Spleen (tissue), 11 donors: ENCODE measurements around the gene PABPC1L. TPM values are rescaled to one million over a fixed set of nuclear protein-coding genes. Genes with fewer than 3 reads are reported as not detected.

Source experiments
- DNase-seq: peaks from one replicate; pipeline ENCODE4 v3.0.0-alpha.2; 2020
- H3K27ac ChIP-seq, 8 donors: fragments of 200-600 bp; sonication (generic) in 7 of 8; 1 replicate in 4 of 8; 2 replicates in 4 of 8; pipeline versions ENCODE4 v1.5.0 to v1.8.0; 2016 to 2021; ENCODE audit warnings: inconsistent platforms in 4 of 8, mild to moderate bottlenecking in 4 of 8, moderate library complexity in 1 of 8
- H3K27me3 ChIP-seq, 7 donors: fragments of 200-600 bp; sonication (generic) in 6 of 7; replicated peaks in 1 of 7; 1 replicate in 4 of 7; 2 replicates in 3 of 7; pipeline versions ENCODE4 v1.5.0 to v1.8.0; 2016 to 2021; ENCODE audit warnings: inconsistent platforms in 3 of 7, mild to moderate bottlenecking in 1 of 7
- H3K36me3 ChIP-seq, 6 donors: fragments of 200-600 bp; sonication (generic) in 5 of 6; 1 replicate in 4 of 6; 2 replicates in 2 of 6; pipeline versions ENCODE4 v1.5.0 to v1.8.0; 2016 to 2021; ENCODE audit warnings: inconsistent platforms in 2 of 6
- H3K4me1 ChIP-seq, 6 donors: fragments of 200-600 bp; sonication (generic) in 5 of 6; 1 replicate in 3 of 6; 2 replicates in 3 of 6; pipeline versions ENCODE4 v1.5.0 to v1.8.0; 2016 to 2021; ENCODE audit warnings: inconsistent platforms in 3 of 6
- H3K4me3 ChIP-seq, 8 donors: fragments of 200-600 bp; sonication (generic) in 7 of 8; 1 replicate in 4 of 8; 2 replicates in 4 of 8; pipeline versions ENCODE4 v1.5.0 to v1.8.0; 2016 to 2021; ENCODE audit warnings: inconsistent platforms in 4 of 8, mild to moderate bottlenecking in 4 of 8, moderate library complexity in 2 of 8
- H3K9me3 ChIP-seq, 8 donors: fragments of 200-600 bp; sonication (generic) in 7 of 8; 1 replicate in 4 of 8; 2 replicates in 4 of 8; pipeline versions ENCODE4 v1.5.0 to v1.8.0; 2016 to 2021; ENCODE audit warnings: inconsistent platforms in 4 of 8
- POLR2A ChIP-seq, 3 donors: fragments of 450-650 bp; IDR thresholded peaks; one replicate each; pipeline ENCODE4 v1.5.1; 2017; ENCODE audit warnings: antibody characterized with exemption in 3 of 3, mild to moderate bottlenecking in 1 of 3
- POLR2AphosphoS5 ChIP-seq, 3 donors: sonication (generic); formaldehyde crosslinking; IDR thresholded peaks; one replicate each; pipeline ENCODE4 v1.5.1; 2017; ENCODE audit warnings: antibody characterized with exemption in 3 of 3
- WGBS, 5 donors: extraction: QIAGEN DNeasy Blood & Tissue Kit in 3 of 5; methylation state at CpG; one replicate each; pipeline versions ENCODE4 v1.1.5 to v1.1.7; 2013 to 2018; 5-methylcytosine and 5-hydroxymethylcytosine counted together
- intact Hi-C: fragments of 100-400 bp; cut with DNase I; formaldehyde crosslinking; loops from one replicate; pipeline ENCODE4 v1.15.0; 2023; ENCODE audit warnings: low total_unique reads
- polyA plus RNA-seq, 3 donors: library from polyadenylated mRNA; stranded (reverse); fragments of 200-250 nt; gene quantifications; one replicate each; pipeline ENCODE4 v1.2.1, GENCODE V29; 2013
- total RNA-seq, 7 donors: library from RNA; depleted of rRNA in 3 of 7; stranded (reverse); fragments of >200 nt in 3 of 7; fragmentation: NEBNext Ultra II Directional in 4 of 7; extraction: Animal tissue kit (Norgen Biotek cat#: 25700) in 4 of 7; gene quantifications; one replicate each; pipeline versions ENCODE4 v1.1.0 to v1.2.1, GENCODE V29; 2016 to 2021
- TF ChIP-seq, protein P1 (sequence below), 11 experiments: fragments of 200-600 bp in 7 of 11; fragments of 450-650 bp in 4 of 11; sonication (generic) in 4 of 11; IDR thresholded peaks in 8 of 11; conservative IDR thresholded peaks in 3 of 11; 1 replicate in 7 of 11; 2 replicates in 4 of 11; pipeline versions ENCODE4 v1.4.0 to v1.8.0; 2016 to 2021; ENCODE audit warnings: antibody characterized with exemption in 11 of 11, inconsistent platforms in 4 of 11, mild to moderate bottlenecking in 1 of 11
- donor health status: healthy with polysubstance abuse.
- donor health status: DM: no; HTN: no; CAD: no; lungs with moderate emphysema.
- donor health status: DM: no; HTN: no; CAD: no.
- donor health status: Bipolar disorder and iron deficiency.
- donor health status: healthy.
- donor health status: DM: no; HTN: no; CAD: no.
- donor health status: DM: yes; HTN: yes; CAD: no.

Gene PABPC1L
- total and polyA plus RNA-seq, 10 donors = 27.0 to 61.4 (median 33.8) TPM

DNA sequence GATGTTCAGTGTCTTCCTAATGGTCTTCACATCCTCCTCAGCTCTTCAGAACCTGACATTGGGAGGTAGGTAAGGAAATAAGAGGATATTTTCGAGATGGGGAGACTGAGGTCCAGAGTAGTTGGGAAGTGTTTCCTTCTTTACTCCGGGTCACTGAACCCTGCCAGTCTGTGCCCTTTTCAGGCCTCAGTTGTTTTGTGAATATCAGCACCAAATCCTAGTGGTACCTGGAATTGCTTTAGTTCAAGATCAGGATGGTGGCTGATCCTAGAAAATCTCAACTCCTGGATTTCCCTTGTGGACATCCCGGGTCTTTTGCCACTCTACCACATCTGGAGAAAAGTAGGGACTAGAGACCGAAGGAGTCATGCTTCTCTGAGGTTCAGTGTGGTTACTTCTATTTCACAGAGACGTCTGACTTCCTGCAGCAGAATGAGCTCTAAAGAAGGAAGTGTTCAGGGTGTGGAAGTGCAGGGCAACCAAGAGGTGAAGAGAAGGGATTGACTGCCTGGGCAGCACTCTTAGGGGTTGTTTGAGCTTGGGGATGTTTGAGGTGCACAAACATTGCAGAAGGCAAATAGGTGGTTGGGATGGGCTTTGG, 57.4 kb downstream of the PABPC1L start:
- intact Hi-C loops = no loop called here
- Histone ChIP-seq H3K27me3 (no peaks in the 10 kb centered on the region), H3K4me1 (peaks cover 22 to 83% (median 54%) of the 10 kb centered on the region in 6 donors), H3K4me3 (peak overlapping the region; percentile 69 to 90 (median 84)), H3K36me3 (peaks cover 0 to 7% (median 2%) of the 10 kb centered on the region in 6 donors), H3K9me3 (no peaks in the 10 kb centered on the region), H3K27ac (peak overlapping the region; percentile 78 to 97 (median 92))
- no peak for DNase-seq
- 7 to 18% (median 10%) methylated on average over 5 of the region's 5 CpGs for WGBS, 5 donors
- TF ChIP-seq POLR2AphosphoS5 (IDR thresholded peaks at IDR 0.05) = peak in 1 of 3 donors; percentile 91
- TF ChIP-seq POLR2A (IDR thresholded peaks at IDR 0.05) = peak in 2 of 3 donors; percentile 52 to 63
- TF ChIP-seq, protein P1, sequence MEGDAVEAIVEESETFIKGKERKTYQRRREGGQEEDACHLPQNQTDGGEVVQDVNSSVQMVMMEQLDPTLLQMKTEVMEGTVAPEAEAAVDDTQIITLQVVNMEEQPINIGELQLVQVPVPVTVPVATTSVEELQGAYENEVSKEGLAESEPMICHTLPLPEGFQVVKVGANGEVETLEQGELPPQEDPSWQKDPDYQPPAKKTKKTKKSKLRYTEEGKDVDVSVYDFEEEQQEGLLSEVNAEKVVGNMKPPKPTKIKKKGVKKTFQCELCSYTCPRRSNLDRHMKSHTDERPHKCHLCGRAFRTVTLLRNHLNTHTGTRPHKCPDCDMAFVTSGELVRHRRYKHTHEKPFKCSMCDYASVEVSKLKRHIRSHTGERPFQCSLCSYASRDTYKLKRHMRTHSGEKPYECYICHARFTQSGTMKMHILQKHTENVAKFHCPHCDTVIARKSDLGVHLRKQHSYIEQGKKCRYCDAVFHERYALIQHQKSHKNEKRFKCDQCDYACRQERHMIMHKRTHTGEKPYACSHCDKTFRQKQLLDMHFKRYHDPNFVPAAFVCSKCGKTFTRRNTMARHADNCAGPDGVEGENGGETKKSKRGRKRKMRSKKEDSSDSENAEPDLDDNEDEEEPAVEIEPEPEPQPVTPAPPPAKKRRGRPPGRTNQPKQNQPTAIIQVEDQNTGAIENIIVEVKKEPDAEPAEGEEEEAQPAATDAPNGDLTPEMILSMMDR (IDR thresholded peaks at IDR 0.05 in 8 of 11, conservative IDR thresholded peaks at IDR 0.05 in 3 of 11) = peak in 3 of 11 experiments; percentile 27 to 43 (median 28)

DNA sequence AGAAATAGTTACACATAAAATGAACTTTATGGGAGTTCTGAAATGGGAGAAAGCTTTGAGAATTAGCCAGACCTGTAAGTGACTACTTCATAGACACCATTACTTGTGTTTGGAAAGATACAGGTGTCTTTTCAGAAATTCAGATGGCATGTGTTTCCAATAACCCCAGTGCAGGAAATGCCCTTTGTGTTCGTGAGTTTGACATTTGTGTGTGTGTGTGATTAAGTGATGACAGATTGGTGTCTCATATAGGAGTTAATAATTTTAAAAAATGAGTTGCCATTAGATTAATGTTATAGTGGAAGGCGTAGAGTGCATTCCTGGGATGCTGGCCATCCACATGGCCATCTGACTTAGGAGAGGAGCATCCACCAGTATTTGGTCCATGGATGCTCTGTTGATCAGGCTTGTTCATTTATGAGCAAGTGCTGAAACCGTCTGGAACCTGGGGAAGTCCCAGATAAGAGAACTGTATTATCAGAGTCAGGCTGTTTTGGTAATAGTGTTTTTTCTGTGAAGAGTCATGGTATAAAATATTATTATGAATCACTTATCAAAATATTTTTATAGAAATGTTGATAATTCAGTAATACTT, 59.5 kb downstream of the PABPC1L start:
- Histone ChIP-seq H3K9me3 (no peaks in the 10 kb centered on the region), H3K36me3 (peaks cover 3 to 28% (median 20%) of the 10 kb centered on the region in 6 donors), H3K27me3 (no peaks in the 10 kb centered on the region), H3K27ac (peak overlapping the region in 7 of 8 donors; percentile 79 to 97 (median 92)), H3K4me1 (peaks cover 24 to 87% (median 62%) of the 10 kb centered on the region in 6 donors), H3K4me3 (peak overlapping the region in 5 of 8 donors; percentile 71 to 90 (median 89))
- TF ChIP-seq, protein P1 (IDR thresholded peaks at IDR 0.05 in 8 of 11, conservative IDR thresholded peaks at IDR 0.05 in 3 of 11) = no peak
- TF ChIP-seq POLR2A (IDR thresholded peaks at IDR 0.05) = no peak
- TF ChIP-seq POLR2AphosphoS5 (IDR thresholded peaks at IDR 0.05) = no peak
- 28 to 40% (median 38%) methylated on average over 3 of the region's 3 CpGs for WGBS, 5 donors
- no peak for DNase-seq
- intact Hi-C loops = no loop called here

DNA sequence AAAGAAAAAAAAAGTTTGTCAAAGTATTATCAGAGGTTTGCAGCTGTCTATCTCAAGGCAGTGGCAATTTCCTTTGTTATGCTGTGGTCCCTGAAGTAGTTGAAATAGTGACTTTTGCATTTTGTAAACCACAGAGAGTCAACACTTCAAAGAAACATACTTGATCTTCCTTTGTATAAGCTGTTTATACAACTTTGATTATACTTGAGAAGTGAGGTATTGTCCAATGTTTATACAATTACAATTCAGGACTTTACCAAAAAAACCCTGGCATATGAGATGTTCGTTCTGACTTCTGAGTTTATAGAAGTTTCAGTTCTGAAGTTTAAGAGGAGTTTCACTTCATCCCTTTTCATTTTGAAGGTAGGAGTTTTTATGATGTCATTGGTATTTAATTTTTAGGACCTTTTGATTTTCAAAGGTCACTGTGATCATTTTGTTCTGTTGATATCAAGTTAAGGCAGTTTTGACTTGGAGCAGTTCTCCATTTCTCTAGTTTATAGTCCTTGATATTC, 60.4 kb downstream of the PABPC1L start:
- peak overlapping the region in 5 of 8 donors; percentile 6 to 90 (median 89) for H3K4me3 ChIP-seq
- TF ChIP-seq POLR2AphosphoS5 (IDR thresholded peaks at IDR 0.05) (no peak), POLR2A (IDR thresholded peaks at IDR 0.05) (no peak)
- TF ChIP-seq, protein P1 (IDR thresholded peaks at IDR 0.05 in 8 of 11, conservative IDR thresholded peaks at IDR 0.05 in 3 of 11) = no peak
- DNase-seq = no peak
- peak overlapping the region; percentile 60 to 97 (median 92) for H3K27ac ChIP-seq
- H3K9me3 ChIP-seq = no peaks in the 10 kb centered on the region
- intact Hi-C loops = no loop called here
- 8 to 16% (median 10%) methylated on average over 1 of the region's 1 CpG for WGBS, 5 donors
- peaks cover 24 to 92% (median 61%) of the 10 kb centered on the region in 6 donors for H3K4me1 ChIP-seq
- H3K27me3 ChIP-seq = no peaks in the 10 kb centered on the region
- peaks cover 3 to 37% (median 29%) of the 10 kb centered on the region in 6 donors for H3K36me3 ChIP-seq

DNA sequence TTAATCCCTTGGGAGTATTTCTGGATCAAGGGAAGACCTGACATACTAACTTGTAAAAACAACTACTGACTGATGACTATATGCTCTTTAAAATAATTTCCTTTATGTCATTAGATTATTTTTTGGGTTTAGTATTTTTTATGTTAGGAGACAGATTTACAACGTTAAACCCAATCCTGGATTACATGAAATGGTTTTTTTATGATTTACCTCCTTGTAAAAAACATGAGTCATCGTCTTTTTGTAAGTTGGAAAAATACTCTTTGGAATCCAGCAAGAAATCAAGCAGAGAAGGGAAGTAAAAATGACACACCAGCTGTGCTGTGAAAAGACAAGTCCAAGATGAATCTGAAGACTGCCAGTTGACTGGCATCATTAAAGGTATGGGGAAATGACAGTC, 63.2 kb downstream of the PABPC1L start:
- Histone ChIP-seq H3K4me1 (peaks cover 16 to 99% (median 49%) of the 10 kb centered on the region in 6 donors), H3K9me3 (no peaks in the 10 kb centered on the region), H3K4me3 (no peak overlapping the region), H3K27me3 (no peaks in the 10 kb centered on the region), H3K27ac (peak overlapping the region in 1 of 8 donors; percentile 97), H3K36me3 (peaks cover 3 to 56% (median 38%) of the 10 kb centered on the region in 6 donors)
- WGBS, 5 donors = 60 to 82% (median 66%) methylated on average over 2 of the region's 2 CpGs
- intact Hi-C loops = no loop called here
- no peak for TF ChIP-seq POLR2A (IDR thresholded peaks at IDR 0.05)
- DNase-seq = no peak
